ENCODE measurements around the gene UBE2D1. TPM values are rescaled to one million over a fixed set of nuclear protein-coding genes. Genes with fewer than 3 reads are reported as not detected.
A peak's percentile ranks its signal among the peaks of the same experiment; 100 is the strongest.

Gene UBE2D1
- total and polyA plus RNA-seq, 2 experiments from 2014 or later = 22.1 to 26.6 TPM

DNA sequence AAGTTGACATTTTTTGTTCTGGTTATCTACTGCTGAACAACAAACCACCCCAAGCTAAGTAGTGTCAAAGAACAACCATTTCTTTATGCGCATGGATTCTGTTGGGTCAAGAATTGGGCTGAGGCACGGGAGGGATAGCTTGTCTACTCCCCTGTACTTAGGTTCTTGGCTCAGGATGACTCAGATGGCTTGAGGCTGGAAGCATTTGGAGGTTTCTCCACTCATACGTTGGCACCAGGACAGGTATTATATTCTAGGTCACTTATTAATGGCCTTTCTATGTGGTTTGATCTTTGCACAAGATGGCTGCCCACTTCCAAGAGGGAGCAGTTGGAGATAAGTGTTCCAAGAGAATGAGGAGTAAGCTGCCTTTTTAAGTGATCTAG, 38.6 kb downstream of the UBE2D1 start:
- H2AFZ ChIP-seq = no peak overlapping the region
- DNase-seq (ENCODE audit: low spot score) = no peak
- no peaks in the 10 kb centered on the region for H3K4me1 ChIP-seq (ENCODE audit: insufficient read depth)
- H3K36me3 ChIP-seq (replicated peaks; ENCODE audit: insufficient read depth, low read depth) = no peaks in the 10 kb centered on the region
- no peak overlapping the region for H3K4me3 ChIP-seq
- H3K9me3 ChIP-seq (ENCODE audit: low read depth) = no peaks in the 10 kb centered on the region
- no peaks in the 10 kb centered on the region for H4K20me1 ChIP-seq (ENCODE audit: insufficient read depth, poor library complexity, severe bottlenecking)
- no peaks in the 10 kb centered on the region for H3K27me3 ChIP-seq
- no peaks in the 10 kb centered on the region for H3K79me2 ChIP-seq
- no peak overlapping the region for H3K4me2 ChIP-seq
- no peaks in the 10 kb centered on the region for H3K9me2 ChIP-seq (replicated peaks; ENCODE audit: insufficient read depth)
- 93% methylated on average over 3 of the region's 3 CpGs for WGBS (ENCODE audit: low lambda C conversion rate, missing lambda C conversion rate)
- TF ChIP-seq, protein P1, sequence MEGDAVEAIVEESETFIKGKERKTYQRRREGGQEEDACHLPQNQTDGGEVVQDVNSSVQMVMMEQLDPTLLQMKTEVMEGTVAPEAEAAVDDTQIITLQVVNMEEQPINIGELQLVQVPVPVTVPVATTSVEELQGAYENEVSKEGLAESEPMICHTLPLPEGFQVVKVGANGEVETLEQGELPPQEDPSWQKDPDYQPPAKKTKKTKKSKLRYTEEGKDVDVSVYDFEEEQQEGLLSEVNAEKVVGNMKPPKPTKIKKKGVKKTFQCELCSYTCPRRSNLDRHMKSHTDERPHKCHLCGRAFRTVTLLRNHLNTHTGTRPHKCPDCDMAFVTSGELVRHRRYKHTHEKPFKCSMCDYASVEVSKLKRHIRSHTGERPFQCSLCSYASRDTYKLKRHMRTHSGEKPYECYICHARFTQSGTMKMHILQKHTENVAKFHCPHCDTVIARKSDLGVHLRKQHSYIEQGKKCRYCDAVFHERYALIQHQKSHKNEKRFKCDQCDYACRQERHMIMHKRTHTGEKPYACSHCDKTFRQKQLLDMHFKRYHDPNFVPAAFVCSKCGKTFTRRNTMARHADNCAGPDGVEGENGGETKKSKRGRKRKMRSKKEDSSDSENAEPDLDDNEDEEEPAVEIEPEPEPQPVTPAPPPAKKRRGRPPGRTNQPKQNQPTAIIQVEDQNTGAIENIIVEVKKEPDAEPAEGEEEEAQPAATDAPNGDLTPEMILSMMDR (IDR thresholded peaks at IDR 0.05; ENCODE audit: poor library complexity) = no peak
- TF ChIP-seq EZH2phosphoT487 (IDR thresholded peaks at IDR 0.05; ENCODE audit: low read depth, severe bottlenecking, unreplicated experiment) (no peak), EZH2 (IDR thresholded peaks at IDR 0.05; ENCODE audit: borderline replicate concordance) (no peak)
- H3K27ac ChIP-seq = no peak overlapping the region

DNA sequence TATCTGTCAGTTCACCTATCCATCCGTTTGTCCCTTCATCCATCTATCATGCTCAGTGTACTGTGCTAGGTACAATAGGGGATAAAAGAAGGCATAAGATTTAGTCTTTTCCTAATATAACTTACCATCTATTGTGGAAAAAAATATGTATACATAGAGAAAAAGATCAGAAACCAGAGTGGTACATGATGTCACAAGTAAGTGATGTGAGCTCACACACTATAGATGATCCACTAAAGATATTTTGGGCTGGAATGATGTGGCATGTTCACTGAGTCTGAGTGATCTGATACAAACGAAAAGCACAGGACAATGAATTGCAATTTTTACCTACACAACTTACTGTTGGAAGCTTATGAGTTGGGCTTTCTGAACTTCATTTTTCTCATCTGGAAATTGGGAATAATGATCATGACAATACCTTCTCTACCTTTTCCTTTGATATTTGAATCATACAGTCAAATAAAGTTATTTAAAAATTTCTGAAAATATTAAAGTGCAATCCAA, 47.7 kb downstream of the UBE2D1 start:
- Histone ChIP-seq H2AFZ (no peak overlapping the region), H3K36me3 (replicated peaks; ENCODE audit: insufficient read depth, low read depth) (no peaks in the 10 kb centered on the region), H4K20me1 (ENCODE audit: insufficient read depth, poor library complexity, severe bottlenecking) (no peaks in the 10 kb centered on the region), H3K9me3 (ENCODE audit: low read depth) (no peaks in the 10 kb centered on the region), H3K4me2 (no peak overlapping the region), H3K4me1 (ENCODE audit: insufficient read depth) (peaks cover 10% of the 10 kb centered on the region), H3K79me2 (peaks cover 22% of the 10 kb centered on the region), H3K27ac (no peak overlapping the region), H3K4me3 (no peak overlapping the region), H3K27me3 (no peaks in the 10 kb centered on the region), H3K9me2 (replicated peaks; ENCODE audit: insufficient read depth) (no peaks in the 10 kb centered on the region)
- DNase-seq (ENCODE audit: low spot score) = no peak
- no peak for TF ChIP-seq EZH2phosphoT487 (IDR thresholded peaks at IDR 0.05; ENCODE audit: low read depth, severe bottlenecking, unreplicated experiment)
- TF ChIP-seq, protein P1 (IDR thresholded peaks at IDR 0.05; ENCODE audit: poor library complexity) = no peak
- 87% methylated on average over 2 of the region's 2 CpGs for WGBS (ENCODE audit: low lambda C conversion rate, missing lambda C conversion rate)

DNA sequence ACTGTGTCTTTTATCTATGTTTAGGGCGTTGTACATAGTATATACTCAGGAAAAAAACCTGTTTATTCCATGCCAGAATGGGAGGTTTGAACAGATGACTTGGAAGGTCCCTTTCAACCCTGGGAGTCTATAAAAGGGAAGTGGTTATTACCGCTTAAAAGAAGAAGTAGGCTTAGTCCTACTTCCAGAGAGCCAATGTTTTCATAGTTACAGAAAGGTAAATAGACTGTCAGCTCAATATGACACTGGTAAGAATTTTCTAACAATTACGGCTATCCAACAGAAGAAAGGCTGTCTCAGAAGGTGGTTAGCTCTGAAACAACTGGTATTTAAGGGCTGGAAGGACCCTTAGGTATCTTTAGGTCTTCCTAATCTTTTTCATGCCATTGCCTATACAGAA, 49.3 kb downstream of the UBE2D1 start:
- Histone ChIP-seq H3K9me3 (ENCODE audit: low read depth) (no peaks in the 10 kb centered on the region), H4K20me1 (ENCODE audit: insufficient read depth, poor library complexity, severe bottlenecking) (no peaks in the 10 kb centered on the region), H3K4me3 (peak overlapping the region; percentile 80), H3K9me2 (replicated peaks; ENCODE audit: insufficient read depth) (no peaks in the 10 kb centered on the region), H2AFZ (peak overlapping the region; percentile 77), H3K4me2 (peak overlapping the region; percentile 87), H3K27ac (peak overlapping the region; percentile 95), H3K27me3 (no peaks in the 10 kb centered on the region), H3K36me3 (replicated peaks; ENCODE audit: insufficient read depth, low read depth) (no peaks in the 10 kb centered on the region), H3K4me1 (ENCODE audit: insufficient read depth) (peaks cover 10% of the 10 kb centered on the region), H3K79me2 (peaks cover 32% of the 10 kb centered on the region)
- DNase-seq (ENCODE audit: low spot score) = no peak
- no peak for TF ChIP-seq EZH2 (IDR thresholded peaks at IDR 0.05; ENCODE audit: borderline replicate concordance)
- WGBS (ENCODE audit: low lambda C conversion rate, missing lambda C conversion rate) = 56% methylated on average over 3 of the region's 3 CpGs

DNA sequence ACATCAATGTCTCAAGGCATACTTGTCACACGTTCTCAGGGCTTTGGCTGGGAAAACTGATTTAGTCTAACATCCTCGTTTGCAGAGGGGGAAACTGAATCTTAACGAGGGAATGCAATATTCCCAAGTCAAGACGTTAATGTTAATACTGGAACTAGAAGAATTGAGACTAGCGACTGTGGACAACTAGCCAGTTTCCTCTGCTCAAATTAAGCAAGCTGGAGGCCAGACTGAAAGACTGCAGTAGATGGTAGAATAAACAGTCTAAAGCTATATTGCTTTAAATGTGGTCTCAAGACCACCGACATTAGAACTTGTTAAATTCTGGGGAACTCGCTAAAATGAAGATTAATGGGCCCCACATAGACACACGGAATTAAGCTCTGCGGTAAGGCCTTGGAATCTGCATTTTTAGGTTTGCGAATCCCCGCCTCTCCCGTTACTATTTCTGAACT, 49.8 kb downstream of the UBE2D1 start:
- no peak for DNase-seq (ENCODE audit: low spot score)
- peak overlapping the region; percentile 77 for H2AFZ ChIP-seq
- peaks cover 10% of the 10 kb centered on the region for H3K4me1 ChIP-seq (ENCODE audit: insufficient read depth)

More for the DNA sequence above, 49.8 kb downstream of the UBE2D1 start:
- H4K20me1 ChIP-seq (ENCODE audit: insufficient read depth, poor library complexity, severe bottlenecking) = no peaks in the 10 kb centered on the region
- H3K27ac ChIP-seq = peak overlapping the region; percentile 95
- H3K4me2 ChIP-seq = peak overlapping the region; percentile 87
- WGBS (ENCODE audit: low lambda C conversion rate, missing lambda C conversion rate) = 6% methylated on average over 12 of the region's 12 CpGs
- peak overlapping the region; percentile 80 for H3K4me3 ChIP-seq
- TF ChIP-seq, protein P1 (IDR thresholded peaks at IDR 0.05; ENCODE audit: poor library complexity) = no peak
- TF ChIP-seq EZH2phosphoT487 (IDR thresholded peaks at IDR 0.05; ENCODE audit: low read depth, severe bottlenecking, unreplicated experiment) (no peak), EZH2 (IDR thresholded peaks at IDR 0.05; ENCODE audit: borderline replicate concordance) (no peak)
- H3K36me3 ChIP-seq (replicated peaks; ENCODE audit: insufficient read depth, low read depth) = no peaks in the 10 kb centered on the region
- H3K27me3 ChIP-seq = no peaks in the 10 kb centered on the region
- H3K9me3 ChIP-seq (ENCODE audit: low read depth) = no peaks in the 10 kb centered on the region
- H3K79me2 ChIP-seq = peaks cover 37% of the 10 kb centered on the region
- no peaks in the 10 kb centered on the region for H3K9me2 ChIP-seq (replicated peaks; ENCODE audit: insufficient read depth)
